Forelimb muscle (tissue), 1 donor: ENCODE data around the gene CNEP1R1. TPM values are rescaled to one million over a fixed set of nuclear protein-coding genes. Genes with fewer than 3 reads are reported as not detected.

Experiments used
- DNase-seq: peaks from one replicate; pipeline ENCODE4 v3.0.0-alpha.2; 2013; ENCODE audit warnings: low read depth
- polyA plus RNA-seq: library from polyadenylated mRNA; unstranded; fragments of 120-200 nt; gene quantifications from one replicate; pipeline ENCODE4 v1.2.1, GENCODE V29; 2013; ENCODE audit not compliant: insufficient read length

Gene CNEP1R1
- polyA plus RNA-seq, 1 donor = 18.4 TPM

- no peak for DNase-seq
Measured at GRCh38 chr16:50065241-50065623, 40.2 kb downstream of the CNEP1R1 start.

GRCh38 chr16:50065624-50066481 lies 40.8 kb downstream of the CNEP1R1 start, which contains the start of gene HEATR3:
TSS of gene HEATR3 (plus strand) at chr16:50065970. CDS start at chr16:50066132, 162 bp downstream.
- peak; percentile 80 for DNase-seq

- no peak for DNase-seq
Measured at GRCh38 chr16:50066482-50067289, 41.7 kb downstream of the CNEP1R1 start.

- DNase-seq = no peak
Measured at GRCh38 chr16:50067290-50067853, 42.3 kb downstream of the CNEP1R1 start.

GRCh38 chr16:50068550-50068949 lies 43.5 kb downstream of the CNEP1R1 start:
- DNase-seq = no peak

- DNase-seq = no peak
Measured at GRCh38 chr16:50069060-50069459, 44.0 kb downstream of the CNEP1R1 start.

- DNase-seq = no peak
Measured at GRCh38 chr16:50071075-50071671, 46.1 kb downstream of the CNEP1R1 start.

GRCh38 chr16:50072730-50073129 lies 47.7 kb downstream of the CNEP1R1 start:
- DNase-seq = no peak

GRCh38 chr16:50079397-50080140 lies 54.5 kb downstream of the CNEP1R1 start:
- no peak for DNase-seq

- no peak for DNase-seq
Measured at GRCh38 chr16:50081428-50082018, 56.5 kb downstream of the CNEP1R1 start.

- DNase-seq = no peak
Measured at GRCh38 chr16:50083996-50084395, 59.0 kb downstream of the CNEP1R1 start.

- DNase-seq = no peak
Measured at GRCh38 chr16:50086176-50086575, 61.2 kb downstream of the CNEP1R1 start.

Other genes starting within 250 kb of the CNEP1R1 start
- 26.2 TPM for gene ZNF423, start 169.1 kb upstream of the CNEP1R1 start, polyA plus RNA-seq
- 18.4 TPM for gene HEATR3, start 40.7 kb downstream of the CNEP1R1 start, polyA plus RNA-seq
- gene TENT4B, start 128.1 kb downstream of the CNEP1R1 start, polyA plus RNA-seq = 5.3 TPM
- 6.7 TPM for gene ADCY7, start 241.3 kb downstream of the CNEP1R1 start, polyA plus RNA-seq